SK-N-SH (cell line): ENCODE data around the gene EZR.

ENCODE experiments used
- EZH2phosphoT487 ChIP-seq: fragments of 200-600 bp; sonication (generic); IDR thresholded peaks from 2 replicates; pipeline ENCODE4 v1.6.1; 2017; ENCODE audit warnings: low read depth, mixed run types, mild to moderate bottlenecking, antibody characterized with exemption, moderate library complexity, borderline replicate concordance
- JUND ChIP-seq: IDR thresholded peaks from 2 replicates; pipeline ENCODE4 v1.4.0; 2012
- YY1 ChIP-seq: IDR thresholded peaks from 2 replicates; pipeline ENCODE4 v1.4.0; 2012; ENCODE audit warnings: low read depth, mild to moderate bottlenecking
- TF ChIP-seq, protein P1 (sequence below): fragments of 200-600 bp; sonication (generic); IDR thresholded peaks from 2 replicates; pipeline ENCODE4 v1.6.1; 2017; ENCODE audit warnings: antibody characterized with exemption, mild to moderate bottlenecking, moderate library complexity
- TF ChIP-seq, protein P2 (sequence below): IDR thresholded peaks from 2 replicates; pipeline ENCODE4 v1.4.0; 2012; ENCODE audit warnings: low read depth, borderline replicate concordance

DNA sequence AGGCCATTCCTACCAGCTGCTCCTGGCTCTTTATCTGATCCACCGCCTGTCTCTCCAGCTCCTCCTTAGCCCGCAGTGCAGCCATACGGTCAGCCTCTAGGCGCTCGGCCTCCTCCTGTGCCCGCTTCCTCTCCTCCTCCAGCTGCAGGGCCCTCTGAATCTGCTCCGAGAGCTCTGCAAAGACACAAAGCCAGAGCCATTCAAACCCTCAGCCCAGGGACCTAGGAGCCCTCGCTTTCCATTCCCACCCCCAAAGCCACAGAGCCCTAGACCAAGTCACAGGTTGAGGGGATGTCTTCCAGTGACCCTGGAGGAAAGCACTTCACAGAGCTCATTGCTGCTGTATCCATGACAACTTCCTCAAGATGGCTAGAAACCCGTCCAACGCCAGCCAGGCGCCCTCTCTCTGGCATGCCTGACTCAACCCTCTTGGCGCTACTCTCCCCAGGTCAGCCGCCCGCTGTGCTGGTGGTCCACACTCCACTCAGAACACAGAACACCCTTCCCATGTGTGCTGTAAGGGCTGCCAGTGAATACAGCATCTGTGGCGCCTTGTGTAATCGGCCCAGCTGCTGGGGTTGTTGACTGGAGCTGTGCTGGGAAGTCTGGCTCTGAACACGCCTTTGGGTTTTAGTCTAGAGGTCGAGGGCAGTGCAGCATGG is 49.3 kb downstream of the EZR start:
- TF ChIP-seq, protein P1, sequence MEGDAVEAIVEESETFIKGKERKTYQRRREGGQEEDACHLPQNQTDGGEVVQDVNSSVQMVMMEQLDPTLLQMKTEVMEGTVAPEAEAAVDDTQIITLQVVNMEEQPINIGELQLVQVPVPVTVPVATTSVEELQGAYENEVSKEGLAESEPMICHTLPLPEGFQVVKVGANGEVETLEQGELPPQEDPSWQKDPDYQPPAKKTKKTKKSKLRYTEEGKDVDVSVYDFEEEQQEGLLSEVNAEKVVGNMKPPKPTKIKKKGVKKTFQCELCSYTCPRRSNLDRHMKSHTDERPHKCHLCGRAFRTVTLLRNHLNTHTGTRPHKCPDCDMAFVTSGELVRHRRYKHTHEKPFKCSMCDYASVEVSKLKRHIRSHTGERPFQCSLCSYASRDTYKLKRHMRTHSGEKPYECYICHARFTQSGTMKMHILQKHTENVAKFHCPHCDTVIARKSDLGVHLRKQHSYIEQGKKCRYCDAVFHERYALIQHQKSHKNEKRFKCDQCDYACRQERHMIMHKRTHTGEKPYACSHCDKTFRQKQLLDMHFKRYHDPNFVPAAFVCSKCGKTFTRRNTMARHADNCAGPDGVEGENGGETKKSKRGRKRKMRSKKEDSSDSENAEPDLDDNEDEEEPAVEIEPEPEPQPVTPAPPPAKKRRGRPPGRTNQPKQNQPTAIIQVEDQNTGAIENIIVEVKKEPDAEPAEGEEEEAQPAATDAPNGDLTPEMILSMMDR, result no peak
- TF ChIP-seq, protein P2, sequence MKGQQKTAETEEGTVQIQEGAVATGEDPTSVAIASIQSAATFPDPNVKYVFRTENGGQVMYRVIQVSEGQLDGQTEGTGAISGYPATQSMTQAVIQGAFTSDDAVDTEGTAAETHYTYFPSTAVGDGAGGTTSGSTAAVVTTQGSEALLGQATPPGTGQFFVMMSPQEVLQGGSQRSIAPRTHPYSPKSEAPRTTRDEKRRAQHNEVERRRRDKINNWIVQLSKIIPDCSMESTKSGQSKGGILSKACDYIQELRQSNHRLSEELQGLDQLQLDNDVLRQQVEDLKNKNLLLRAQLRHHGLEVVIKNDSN, result no peak
- no peak for TF ChIP-seq YY1
- no peak for TF ChIP-seq JUND
- no peak for TF ChIP-seq EZH2phosphoT487
